ENCODE data around the gene TTN. TPM values are rescaled to one million over a fixed set of nuclear protein-coding genes. Genes with fewer than 3 reads are reported as not detected.

TTN gene
- total and polyA plus RNA-seq, 4 donors: 0.01 to 3.0 (median 0.80) TPM

DNA sequence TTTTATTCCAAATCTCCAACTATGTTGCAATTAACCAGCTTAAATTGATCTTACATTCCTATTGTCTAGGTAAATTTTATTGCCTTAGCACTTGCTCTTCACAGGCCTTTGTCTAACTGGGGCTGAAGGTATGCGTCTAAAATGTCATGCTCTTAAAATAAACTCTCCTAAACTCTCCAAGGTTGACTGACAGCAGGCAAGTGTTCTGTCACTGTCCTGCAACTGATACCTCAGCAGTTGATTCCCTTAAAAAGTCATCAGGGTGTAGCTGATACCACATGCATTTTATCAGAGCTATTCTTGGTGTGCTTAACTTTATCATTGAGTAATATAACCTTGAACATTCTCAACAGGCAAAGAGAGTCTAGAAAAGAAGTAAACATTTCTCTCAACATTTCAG is 680 bp downstream of the TTN start:
- no peaks in the 10 kb centered on the region for H3K36me3 ChIP-seq (ENCODE audit: control insufficient read depth in 4 of 4, insufficient read depth in 3 of 4, low read depth in 1 of 4, low read length in 3 of 4)
- no peaks in the 10 kb centered on the region for H3K27me3 ChIP-seq (ENCODE audit: control insufficient read depth in 4 of 4, insufficient read depth in 4 of 4, low read length in 3 of 4)
- 96% methylated on average over 1 of the region's 1 CpG for WGBS
- H3K9ac ChIP-seq (ENCODE audit: low read depth in 1 of 2, low read length in 2 of 2): no peak overlapping the region
- H3K4me1 ChIP-seq (ENCODE audit: control insufficient read depth in 4 of 4, insufficient read depth in 4 of 4, low read length in 3 of 4): no peaks in the 10 kb centered on the region
- TF ChIP-seq FOXA2 (IDR thresholded peaks at IDR 0.05) (no peak), CTCF (IDR thresholded peaks at IDR 0.05; ENCODE audit: low read depth, low read length, missing input control) (no peak), RXRA (IDR thresholded peaks at IDR 0.05) (no peak), SP1 (IDR thresholded peaks at IDR 0.05) (no peak), HNF4A (conservative IDR thresholded peaks at IDR 0.05) (no peak), TAF1 (conservative IDR thresholded peaks at IDR 0.05) (no peak), GABPA (IDR thresholded peaks at IDR 0.05 in 1 of 2, conservative IDR thresholded peaks at IDR 0.05 in 1 of 2) (no peak), YY1 (IDR thresholded peaks at IDR 0.05) (no peak), RAD21 (IDR thresholded peaks at IDR 0.05) (no peak), FOXA1 (IDR thresholded peaks at IDR 0.05) (no peak), ATF3 (IDR thresholded peaks at IDR 0.05) (no peak)
- no peak for DNase-seq (ENCODE audit: low spot score)
- H3K27ac ChIP-seq (ENCODE audit: low read depth in 1 of 2, low read length in 2 of 2): no peak overlapping the region
- H3K9me3 ChIP-seq (ENCODE audit: control insufficient read depth in 4 of 4, low read length in 3 of 4): no peaks in the 10 kb centered on the region
- H3K4me3 ChIP-seq (ENCODE audit: low read depth in 1 of 3, low read length in 3 of 3): no peak overlapping the region

- Histone ChIP-seq H3K4me1 (ENCODE audit: control insufficient read depth in 4 of 4, insufficient read depth in 4 of 4, low read length in 3 of 4) (no peaks in the 10 kb centered on the region), H3K36me3 (ENCODE audit: control insufficient read depth in 4 of 4, insufficient read depth in 3 of 4, low read depth in 1 of 4, low read length in 3 of 4) (no peaks in the 10 kb centered on the region), H3K27me3 (ENCODE audit: control insufficient read depth in 4 of 4, insufficient read depth in 4 of 4, low read length in 3 of 4) (peaks cover 0 to 6% (median 0%) of the 10 kb centered on the region in 4 donors), H3K9me3 (ENCODE audit: control insufficient read depth in 4 of 4, low read length in 3 of 4) (no peaks in the 10 kb centered on the region), H3K9ac (ENCODE audit: low read depth in 1 of 2, low read length in 2 of 2) (no peak overlapping the region), H3K4me3 (ENCODE audit: low read depth in 1 of 3, low read length in 3 of 3) (no peak overlapping the region), H3K27ac (ENCODE audit: low read depth in 1 of 2, low read length in 2 of 2) (no peak overlapping the region)
- WGBS: 57% methylated on average over 2 of the region's 2 CpGs
- TF ChIP-seq TAF1 (conservative IDR thresholded peaks at IDR 0.05) (no peak), EGR1 (IDR thresholded peaks at IDR 0.05; ENCODE audit: low read depth in 2 of 2) (no peak), FOXA1 (IDR thresholded peaks at IDR 0.05) (no peak), HNF4G (IDR thresholded peaks at IDR 0.05) (no peak), CTCF (IDR thresholded peaks at IDR 0.05; ENCODE audit: low read depth, low read length, missing input control) (no peak), RAD21 (IDR thresholded peaks at IDR 0.05) (no peak), GABPA (IDR thresholded peaks at IDR 0.05 in 1 of 2, conservative IDR thresholded peaks at IDR 0.05 in 1 of 2) (no peak), SP1 (IDR thresholded peaks at IDR 0.05) (no peak), NR2F2 (IDR thresholded peaks at IDR 0.05) (no peak), JUND (IDR thresholded peaks at IDR 0.05) (no peak), RXRA (IDR thresholded peaks at IDR 0.05) (no peak), REST (IDR thresholded peaks at IDR 0.05) (no peak), HNF4A (conservative IDR thresholded peaks at IDR 0.05) (no peak), YY1 (IDR thresholded peaks at IDR 0.05) (no peak)
- TF ChIP-seq, protein P1, sequence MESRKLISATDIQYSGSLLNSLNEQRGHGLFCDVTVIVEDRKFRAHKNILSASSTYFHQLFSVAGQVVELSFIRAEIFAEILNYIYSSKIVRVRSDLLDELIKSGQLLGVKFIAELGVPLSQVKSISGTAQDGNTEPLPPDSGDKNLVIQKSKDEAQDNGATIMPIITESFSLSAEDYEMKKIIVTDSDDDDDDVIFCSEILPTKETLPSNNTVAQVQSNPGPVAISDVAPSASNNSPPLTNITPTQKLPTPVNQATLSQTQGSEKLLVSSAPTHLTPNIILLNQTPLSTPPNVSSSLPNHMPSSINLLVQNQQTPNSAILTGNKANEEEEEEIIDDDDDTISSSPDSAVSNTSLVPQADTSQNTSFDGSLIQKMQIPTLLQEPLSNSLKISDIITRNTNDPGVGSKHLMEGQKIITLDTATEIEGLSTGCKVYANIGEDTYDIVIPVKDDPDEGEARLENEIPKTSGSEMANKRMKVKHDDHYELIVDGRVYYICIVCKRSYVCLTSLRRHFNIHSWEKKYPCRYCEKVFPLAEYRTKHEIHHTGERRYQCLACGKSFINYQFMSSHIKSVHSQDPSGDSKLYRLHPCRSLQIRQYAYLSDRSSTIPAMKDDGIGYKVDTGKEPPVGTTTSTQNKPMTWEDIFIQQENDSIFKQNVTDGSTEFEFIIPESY (IDR thresholded peaks at IDR 0.05): no peak
- no peak for DNase-seq (ENCODE audit: low spot score)
These were observed 1.8 kb downstream of the TTN start for GRCh38 chr2:178805457-178805856.

Data from liver (tissue), 9 donors.